ENCODE results near the gene LCN15.
A peak's percentile ranks its signal among the peaks of the same experiment; 100 is the strongest.
"Not testable (repeated sequence)": the region's sequence is repeated elsewhere in the genome, so short reads cannot be mapped to it uniquely, and the experiment has no call there.

Gene LCN15

GRCh38 chr9:136774416-136775045, 10.2 kb upstream of the LCN15 start:
- no peak for DNase-seq (ENCODE audit: low spot score)

GRCh38 chr9:136773386-136774044, 9.2 kb upstream of the LCN15 start:
- no peak for DNase-seq (ENCODE audit: low spot score)

GRCh38 chr9:136771907-136772415, 7.6 kb upstream of the LCN15 start:
- no peak for DNase-seq (ENCODE audit: low spot score)

- DNase-seq (ENCODE audit: low spot score) = peak; percentile 36
These were observed 5.4 kb upstream of the LCN15 start for GRCh38 chr9:136769710-136770191.

- DNase-seq (ENCODE audit: low spot score) = peak; percentile 21
These were observed 2.2 kb upstream of the LCN15 start for GRCh38 chr9:136766410-136767120.

GRCh38 chr9:136765745-136766409, 1.6 kb upstream of the LCN15 start:
- not testable (repeated sequence) for DNase-seq (ENCODE audit: low spot score)

GRCh38 chr9:136765041-136765440, 723 bp upstream of the LCN15 start:
- DNase-seq (ENCODE audit: low spot score) = no peak

GRCh38 chr9:136763649-136764035, 676 bp downstream of the LCN15 start:
- DNase-seq (ENCODE audit: low spot score) = no peak

GRCh38 chr9:136762915-136763648, 1.2 kb downstream of the LCN15 start:
- DNase-seq (ENCODE audit: low spot score) = peak; percentile 31

- DNase-seq (ENCODE audit: low spot score) = no peak
These were observed 2.1 kb downstream of the LCN15 start for GRCh38 chr9:136762221-136762691.

- no peak for DNase-seq (ENCODE audit: low spot score)
These were observed 2.8 kb downstream of the LCN15 start for GRCh38 chr9:136761545-136761981.

GRCh38 chr9:136760834-136761544, 3.3 kb downstream of the LCN15 start:
- not testable (repeated sequence) for DNase-seq (ENCODE audit: low spot score)

GRCh38 chr9:136760424-136760823, 3.9 kb downstream of the LCN15 start:
- no peak for DNase-seq (ENCODE audit: low spot score)

GRCh38 chr9:136759436-136760325, 4.6 kb downstream of the LCN15 start:
- DNase-seq (ENCODE audit: low spot score) = no peak

GRCh38 chr9:136759001-136759400, 5.3 kb downstream of the LCN15 start:
- no peak for DNase-seq (ENCODE audit: low spot score)

GRCh38 chr9:136757751-136758140, 6.6 kb downstream of the LCN15 start:
- no peak for DNase-seq (ENCODE audit: low spot score)

GRCh38 chr9:136757328-136757727, 7.0 kb downstream of the LCN15 start:
- DNase-seq (ENCODE audit: low spot score) = no peak

GRCh38 chr9:136756836-136757235, 7.5 kb downstream of the LCN15 start:
- DNase-seq (ENCODE audit: low spot score) = no peak

GRCh38 chr9:136756134-136756438, 8.2 kb downstream of the LCN15 start:
- no peak for DNase-seq (ENCODE audit: low spot score)
